ENCODE data around the gene NABP2. TPM values are rescaled to one million over a fixed set of nuclear protein-coding genes. Genes with fewer than 3 reads are reported as not detected.
"Not testable (repeated sequence)": the region's sequence is repeated elsewhere in the genome, so short reads cannot be mapped to it uniquely, and the experiment has no call there.

The NABP2 gene
- polyA plus RNA-seq, 3 donors: 26.1 to 31.5 (median 29.5) TPM

GRCh38 chr12:56241424-56242303 is 17.5 kb downstream of the NABP2 start:
- no peak for DNase-seq (ENCODE audit: low read depth in 3 of 3, low spot score in 2 of 3)

GRCh38 chr12:56242986-56243385 is 18.8 kb downstream of the NABP2 start:
- DNase-seq (ENCODE audit: low read depth in 3 of 3, low spot score in 2 of 3): no peak

- DNase-seq (ENCODE audit: low read depth in 3 of 3, low spot score in 2 of 3): no peak
These were observed 19.6 kb downstream of the NABP2 start for GRCh38 chr12:56243731-56244181.

GRCh38 chr12:56244494-56244893 is 20.4 kb downstream of the NABP2 start:
- no peak for DNase-seq (ENCODE audit: low read depth in 3 of 3, low spot score in 2 of 3)

GRCh38 chr12:56247923-56248322 is 23.8 kb downstream of the NABP2 start:
- DNase-seq (ENCODE audit: low read depth in 3 of 3, low spot score in 2 of 3): no peak

GRCh38 chr12:56248711-56249110 is 24.6 kb downstream of the NABP2 start:
- DNase-seq (ENCODE audit: low read depth in 3 of 3, low spot score in 2 of 3): no peak

- DNase-seq (ENCODE audit: low read depth in 3 of 3, low spot score in 2 of 3): no peak
These were observed 28.5 kb downstream of the NABP2 start for GRCh38 chr12:56252649-56253048.

GRCh38 chr12:56253091-56253490 is 28.9 kb downstream of the NABP2 start:
- no peak for DNase-seq (ENCODE audit: low read depth in 3 of 3, low spot score in 2 of 3)

- no peak for DNase-seq (ENCODE audit: low read depth in 3 of 3, low spot score in 2 of 3)
These were observed 31.5 kb downstream of the NABP2 start for GRCh38 chr12:56255671-56256070.

GRCh38 chr12:56256326-56256960 is 32.3 kb downstream of the NABP2 start:
- DNase-seq (ENCODE audit: low read depth in 3 of 3, low spot score in 2 of 3): no peak

GRCh38 chr12:56257071-56257470 is 32.9 kb downstream of the NABP2 start:
- no peak for DNase-seq (ENCODE audit: low read depth in 3 of 3, low spot score in 2 of 3)

- DNase-seq (ENCODE audit: low read depth in 3 of 3, low spot score in 2 of 3): peak in 2 of 3 donors; percentile 9 to 26
These were observed 33.4 kb downstream of the NABP2 start for GRCh38 chr12:56257491-56258067.

GRCh38 chr12:56258068-56258819 is 34.1 kb downstream of the NABP2 start, which contains the start of gene ANKRD52:
Gene ANKRD52 (minus strand): TSS chr12:56258384. CDS start chr12:56258269, 115 bp downstream.
- peak; percentile 48 to 74 (median 71) for DNase-seq (ENCODE audit: low read depth in 3 of 3, low spot score in 2 of 3)

- DNase-seq (ENCODE audit: low read depth in 3 of 3, low spot score in 2 of 3): no peak
These were observed 34.7 kb downstream of the NABP2 start for GRCh38 chr12:56258820-56259183.

- DNase-seq (ENCODE audit: low read depth in 3 of 3, low spot score in 2 of 3): no peak
These were observed 36.2 kb downstream of the NABP2 start for GRCh38 chr12:56260380-56260779.

GRCh38 chr12:56260921-56261320 is 36.8 kb downstream of the NABP2 start:
- DNase-seq (ENCODE audit: low read depth in 3 of 3, low spot score in 2 of 3): no peak

GRCh38 chr12:56261503-56262232 is 37.5 kb downstream of the NABP2 start:
- DNase-seq (ENCODE audit: low read depth in 3 of 3, low spot score in 2 of 3): no peak

GRCh38 chr12:56262955-56263354 is 38.8 kb downstream of the NABP2 start:
- DNase-seq (ENCODE audit: low read depth in 3 of 3, low spot score in 2 of 3): not testable (repeated sequence)

- DNase-seq (ENCODE audit: low read depth in 3 of 3, low spot score in 2 of 3): not testable (repeated sequence)
These were observed 42.0 kb downstream of the NABP2 start for GRCh38 chr12:56266068-56266692.
